HepG2 (cell line): ENCODE data around the gene HBQ1.

Source experiments
- IRF9 ChIP-seq: sonication (generic); formaldehyde crosslinking; IDR thresholded peaks from 2 replicates; pipeline ENCODE4 v1.8.0; 2022; ENCODE audit warnings: missing genetic modification reagents, mild to moderate bottlenecking, borderline replicate concordance
- JUNB ChIP-seq: sonication (generic); formaldehyde crosslinking; IDR thresholded peaks from 2 replicates; pipeline ENCODE4 v1.8.0; 2022; ENCODE audit warnings: missing genetic modification reagents, mild to moderate bottlenecking, borderline replicate concordance
- SPEN ChIP-seq: sonication (generic); formaldehyde crosslinking; IDR thresholded peaks from 2 replicates; pipeline ENCODE4 v1.5.1; 2020; ENCODE audit warnings: low read depth, mild to moderate bottlenecking, missing genetic modification reagents

DNA sequence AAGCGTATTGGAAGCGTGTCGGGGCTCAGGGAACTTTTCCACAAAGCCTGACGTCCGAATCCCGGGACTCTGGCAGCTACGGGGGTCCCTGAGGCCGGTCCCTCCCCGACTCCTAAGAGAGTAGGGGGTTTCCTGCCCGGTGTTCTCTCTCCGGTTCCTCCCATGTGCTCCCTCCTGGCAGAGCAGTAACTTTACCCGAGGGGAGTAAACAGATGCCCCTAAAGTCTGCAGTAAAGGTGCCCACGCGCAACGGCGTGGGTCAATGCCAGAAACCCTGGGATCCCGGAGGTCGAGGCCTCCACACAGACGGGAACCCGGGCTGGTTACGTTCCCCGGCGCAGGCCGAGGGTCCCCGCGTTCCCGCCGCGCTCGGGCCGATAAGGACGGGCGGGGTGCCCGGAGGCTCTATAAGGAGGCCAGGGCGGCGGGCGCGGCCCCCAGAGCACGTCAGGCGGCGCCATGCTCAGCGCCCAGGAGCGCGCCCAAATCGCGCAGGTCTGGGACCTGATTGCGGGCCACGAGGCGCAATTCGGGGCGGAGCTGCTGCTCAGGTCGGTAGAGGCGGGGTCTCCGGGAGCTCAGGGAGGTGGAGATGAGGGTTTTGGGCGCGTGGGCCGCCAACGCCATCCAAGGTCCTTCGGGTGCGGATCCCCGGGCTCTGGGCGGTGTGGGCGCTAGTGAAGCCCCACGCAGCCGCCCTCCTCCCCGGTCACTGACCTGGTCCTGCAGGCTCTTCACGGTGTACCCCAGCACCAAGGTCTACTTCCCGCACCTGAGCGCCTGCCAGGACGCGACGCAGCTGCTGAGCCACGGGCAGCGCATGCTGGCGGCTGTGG is 14.5 kb upstream of the HBQ1 start, which contains the start of gene HBM:
- no peak for TF ChIP-seq SPEN (CRISPR knock-in tag)
- no peak for TF ChIP-seq JUNB (CRISPR knock-in tag)
- TF ChIP-seq IRF9: no peak
